ENCODE measurements around the gene NOD1.

NOD1 gene

GRCh38 chr7:30479202-30480120, 877 bp upstream of the NOD1 start:
- TF ChIP-seq SIN3A (IDR thresholded peaks at IDR 0.05; ENCODE audit: borderline replicate concordance, insufficient read depth, low read length) (no peak), POLR2AphosphoS5 (IDR thresholded peaks at IDR 0.05; ENCODE audit: low read depth, low read length) (no peak), TAF1 (IDR thresholded peaks at IDR 0.05; ENCODE audit: borderline replicate concordance, insufficient read depth, low read length) (no peak), FOXP2 (optimal IDR thresholded peaks at IDR 0.05; ENCODE audit: borderline replicate concordance, extremely low read depth, extremely low read length, insufficient read depth) (no peak)
- TF ChIP-seq, protein P1, sequence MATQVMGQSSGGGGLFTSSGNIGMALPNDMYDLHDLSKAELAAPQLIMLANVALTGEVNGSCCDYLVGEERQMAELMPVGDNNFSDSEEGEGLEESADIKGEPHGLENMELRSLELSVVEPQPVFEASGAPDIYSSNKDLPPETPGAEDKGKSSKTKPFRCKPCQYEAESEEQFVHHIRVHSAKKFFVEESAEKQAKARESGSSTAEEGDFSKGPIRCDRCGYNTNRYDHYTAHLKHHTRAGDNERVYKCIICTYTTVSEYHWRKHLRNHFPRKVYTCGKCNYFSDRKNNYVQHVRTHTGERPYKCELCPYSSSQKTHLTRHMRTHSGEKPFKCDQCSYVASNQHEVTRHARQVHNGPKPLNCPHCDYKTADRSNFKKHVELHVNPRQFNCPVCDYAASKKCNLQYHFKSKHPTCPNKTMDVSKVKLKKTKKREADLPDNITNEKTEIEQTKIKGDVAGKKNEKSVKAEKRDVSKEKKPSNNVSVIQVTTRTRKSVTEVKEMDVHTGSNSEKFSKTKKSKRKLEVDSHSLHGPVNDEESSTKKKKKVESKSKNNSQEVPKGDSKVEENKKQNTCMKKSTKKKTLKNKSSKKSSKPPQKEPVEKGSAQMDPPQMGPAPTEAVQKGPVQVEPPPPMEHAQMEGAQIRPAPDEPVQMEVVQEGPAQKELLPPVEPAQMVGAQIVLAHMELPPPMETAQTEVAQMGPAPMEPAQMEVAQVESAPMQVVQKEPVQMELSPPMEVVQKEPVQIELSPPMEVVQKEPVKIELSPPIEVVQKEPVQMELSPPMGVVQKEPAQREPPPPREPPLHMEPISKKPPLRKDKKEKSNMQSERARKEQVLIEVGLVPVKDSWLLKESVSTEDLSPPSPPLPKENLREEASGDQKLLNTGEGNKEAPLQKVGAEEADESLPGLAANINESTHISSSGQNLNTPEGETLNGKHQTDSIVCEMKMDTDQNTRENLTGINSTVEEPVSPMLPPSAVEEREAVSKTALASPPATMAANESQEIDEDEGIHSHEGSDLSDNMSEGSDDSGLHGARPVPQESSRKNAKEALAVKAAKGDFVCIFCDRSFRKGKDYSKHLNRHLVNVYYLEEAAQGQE (IDR thresholded peaks at IDR 0.05; ENCODE audit: insufficient read depth in 1 of 2, low read depth in 2 of 2, low read length in 2 of 2) = no peak

GRCh38 chr7:30476459-30477145, 2.0 kb downstream of the NOD1 start:
- TF ChIP-seq FOXP2 (optimal IDR thresholded peaks at IDR 0.05; ENCODE audit: borderline replicate concordance, extremely low read depth, extremely low read length, insufficient read depth) = no peak

DNA sequence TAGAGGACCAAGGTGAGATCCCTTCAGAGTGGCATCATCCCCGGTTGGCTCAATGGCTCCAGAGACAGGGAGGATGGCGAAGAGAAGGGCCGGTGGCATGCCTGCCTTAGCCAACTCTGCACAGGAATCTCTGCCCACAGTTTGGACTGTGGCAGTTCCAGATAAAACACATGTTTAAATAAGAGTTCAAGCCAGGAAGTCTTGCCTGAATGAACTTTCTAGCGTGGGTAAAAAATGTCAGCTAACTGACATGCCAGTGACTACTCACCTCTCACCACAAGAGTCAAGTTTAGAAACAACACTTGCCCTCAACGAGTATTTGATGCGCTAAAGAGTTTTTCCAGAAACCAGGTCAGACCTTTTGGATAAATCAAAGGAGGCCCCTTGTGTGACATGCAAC, 3.0 kb downstream of the NOD1 start:
- TF ChIP-seq POLR2AphosphoS5 (IDR thresholded peaks at IDR 0.05; ENCODE audit: low read depth, low read length) (no peak), TAF1 (IDR thresholded peaks at IDR 0.05; ENCODE audit: borderline replicate concordance, insufficient read depth, low read length) (no peak), FOXP2 (optimal IDR thresholded peaks at IDR 0.05; ENCODE audit: borderline replicate concordance, extremely low read depth, extremely low read length, insufficient read depth) (no peak), SIN3A (IDR thresholded peaks at IDR 0.05; ENCODE audit: borderline replicate concordance, insufficient read depth, low read length) (no peak)
- TF ChIP-seq, protein P1 (IDR thresholded peaks at IDR 0.05; ENCODE audit: insufficient read depth in 1 of 2, low read depth in 2 of 2, low read length in 2 of 2) = no peak

- TF ChIP-seq SIN3A (IDR thresholded peaks at IDR 0.05; ENCODE audit: borderline replicate concordance, insufficient read depth, low read length) (no peak), POLR2AphosphoS5 (IDR thresholded peaks at IDR 0.05; ENCODE audit: low read depth, low read length) (no peak), TAF1 (IDR thresholded peaks at IDR 0.05; ENCODE audit: borderline replicate concordance, insufficient read depth, low read length) (no peak), FOXP2 (optimal IDR thresholded peaks at IDR 0.05; ENCODE audit: borderline replicate concordance, extremely low read depth, extremely low read length, insufficient read depth) (no peak)
- TF ChIP-seq, protein P1 (IDR thresholded peaks at IDR 0.05; ENCODE audit: insufficient read depth in 1 of 2, low read depth in 2 of 2, low read length in 2 of 2) = no peak
These were observed 3.7 kb downstream of the NOD1 start for GRCh38 chr7:30474893-30475292.

GRCh38 chr7:30474485-30474884, 4.1 kb downstream of the NOD1 start:
- no peak for TF ChIP-seq FOXP2 (optimal IDR thresholded peaks at IDR 0.05; ENCODE audit: borderline replicate concordance, extremely low read depth, extremely low read length, insufficient read depth)
- TF ChIP-seq SIN3A (IDR thresholded peaks at IDR 0.05; ENCODE audit: borderline replicate concordance, insufficient read depth, low read length) = no peak
- TF ChIP-seq, protein P1 (IDR thresholded peaks at IDR 0.05; ENCODE audit: insufficient read depth in 1 of 2, low read depth in 2 of 2, low read length in 2 of 2) = no peak
- no peak for TF ChIP-seq POLR2AphosphoS5 (IDR thresholded peaks at IDR 0.05; ENCODE audit: low read depth, low read length)
- no peak for TF ChIP-seq TAF1 (IDR thresholded peaks at IDR 0.05; ENCODE audit: borderline replicate concordance, insufficient read depth, low read length)

All from PFSK-1 (cell line).